Activated T-cell treated with anti-CD3 and anti-CD28 coated beads for 4 hours (primary cell): Measurements from ENCODE around the gene SCAF4.
"Not testable (repeated sequence)": the region's sequence is repeated elsewhere in the genome, so short reads cannot be mapped to it uniquely, and the experiment has no call there.

ENCODE experiments used
- DNase-seq: peaks from one replicate; pipeline ENCODE4 v3.0.0-alpha.2; 2020

The SCAF4 gene

DNA sequence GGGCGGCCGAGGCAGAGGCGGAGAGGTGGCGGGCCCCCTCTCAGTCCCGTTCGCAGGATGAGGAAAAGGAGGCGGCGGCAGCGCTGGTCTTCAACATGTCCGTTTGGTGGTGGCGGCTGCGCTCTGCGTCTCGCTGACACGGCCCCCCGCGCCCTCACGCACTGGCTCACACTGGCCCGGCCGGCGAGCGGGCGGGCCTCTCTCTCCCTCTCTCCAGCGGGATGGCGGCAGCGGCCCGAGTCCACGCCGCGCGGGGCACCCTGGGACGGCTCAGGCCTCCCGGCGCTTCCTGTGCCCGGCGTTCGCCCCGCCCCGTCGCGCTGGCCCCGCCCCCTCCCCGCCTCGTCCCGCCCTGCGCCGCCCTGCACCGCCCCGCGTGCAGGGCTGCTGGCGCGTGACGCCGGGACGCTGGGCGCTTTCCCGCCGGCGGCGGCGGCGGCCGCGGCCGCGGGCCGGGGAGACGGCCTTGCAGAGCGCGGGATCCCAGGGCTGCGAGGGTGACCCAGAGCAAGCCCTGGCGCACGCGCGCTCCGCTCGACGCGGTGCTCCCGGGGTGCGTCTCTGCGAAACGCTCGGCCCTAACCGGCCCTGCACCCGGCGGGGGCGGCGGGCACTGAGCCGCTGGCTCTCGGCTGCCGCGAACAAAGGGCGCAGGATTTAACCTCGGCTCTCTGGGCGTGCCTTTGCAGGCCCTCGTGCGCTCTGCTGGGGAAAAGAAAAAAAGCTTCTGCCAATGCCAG, at the start of gene SCAF4:
Gene SCAF4 (minus strand): TSS at position 262 of the 740 bp plus-strand sequence. CDS start 426 bp downstream, outside the sequence.
- peak; percentile 66 for DNase-seq

- no peak for DNase-seq
Observed at GRCh38 chr21:31780944-31781343, 49.0 kb upstream of the SCAF4 start.

GRCh38 chr21:31778546-31778945, 46.6 kb upstream of the SCAF4 start:
- DNase-seq: no peak

- DNase-seq: no peak
Observed at GRCh38 chr21:31777857-31778256, 45.9 kb upstream of the SCAF4 start.

- DNase-seq: no peak
Observed at GRCh38 chr21:31774031-31774430, 42.1 kb upstream of the SCAF4 start.

- no peak for DNase-seq
Observed at GRCh38 chr21:31772674-31773555, 41.0 kb upstream of the SCAF4 start.

DNA sequence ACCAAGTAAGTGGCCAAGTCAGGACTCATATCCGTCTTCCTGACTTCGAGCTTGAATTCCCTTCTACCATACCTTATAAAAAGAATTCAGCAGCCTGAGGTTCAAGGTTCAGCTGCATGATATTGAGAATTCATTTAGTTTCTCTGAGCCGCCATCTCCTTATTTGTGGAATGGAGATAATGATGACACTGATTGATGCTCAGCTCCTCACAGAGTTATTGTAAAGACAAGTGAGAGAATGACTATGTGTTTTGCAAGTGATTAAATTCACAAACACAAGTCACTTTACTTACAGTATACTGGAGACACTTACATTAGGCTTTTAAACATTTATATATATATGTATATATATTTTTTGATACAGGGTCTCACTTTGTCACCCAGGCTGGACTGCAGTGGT, 39.8 kb upstream of the SCAF4 start:
- no peak for DNase-seq

GRCh38 chr21:31768710-31769109, 36.8 kb upstream of the SCAF4 start:
- DNase-seq: no peak

- no peak for DNase-seq
Observed at GRCh38 chr21:31766899-31767298, 35.0 kb upstream of the SCAF4 start.

DNA sequence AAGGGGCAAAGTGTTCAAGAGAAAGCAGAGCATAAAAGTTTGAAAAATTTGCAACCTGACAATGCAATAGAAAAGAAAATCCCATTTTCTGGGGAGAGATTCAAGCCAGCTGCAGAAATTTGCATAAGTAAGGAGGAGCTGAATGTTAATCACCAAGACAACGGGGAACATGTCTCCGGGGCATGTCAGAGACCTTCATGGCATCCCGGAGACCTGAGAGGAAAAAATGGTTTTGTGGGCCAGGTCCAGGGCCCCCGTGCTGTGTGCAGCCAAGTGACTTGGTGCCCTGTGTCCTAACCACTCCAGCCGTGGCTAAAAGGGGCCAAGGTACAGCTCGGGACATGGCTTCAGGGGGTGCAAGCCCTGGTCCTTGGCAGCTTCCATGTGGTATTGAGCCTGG, 33.9 kb upstream of the SCAF4 start:
- not testable (repeated sequence) for DNase-seq

DNA sequence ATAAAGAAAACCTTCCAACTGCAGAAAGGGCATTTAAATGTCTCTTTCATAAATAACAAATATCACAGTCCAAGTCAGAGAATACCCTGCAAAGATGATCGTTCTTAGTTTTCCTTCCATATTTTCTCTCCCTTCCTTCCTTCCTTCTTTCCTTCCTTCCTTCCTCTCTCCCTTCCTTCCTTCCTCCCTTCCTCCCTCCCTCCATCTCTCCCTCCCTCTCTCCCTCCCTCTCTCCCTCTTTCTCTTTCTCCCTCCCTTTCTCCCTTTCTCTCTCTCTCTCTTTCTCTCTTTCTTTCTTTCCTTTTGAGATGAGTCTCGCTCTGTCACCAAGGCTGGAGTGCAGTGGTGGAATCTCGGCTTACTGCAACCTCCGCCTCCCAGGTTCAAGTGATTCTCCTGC, 29.0 kb upstream of the SCAF4 start:
- no peak for DNase-seq

DNA sequence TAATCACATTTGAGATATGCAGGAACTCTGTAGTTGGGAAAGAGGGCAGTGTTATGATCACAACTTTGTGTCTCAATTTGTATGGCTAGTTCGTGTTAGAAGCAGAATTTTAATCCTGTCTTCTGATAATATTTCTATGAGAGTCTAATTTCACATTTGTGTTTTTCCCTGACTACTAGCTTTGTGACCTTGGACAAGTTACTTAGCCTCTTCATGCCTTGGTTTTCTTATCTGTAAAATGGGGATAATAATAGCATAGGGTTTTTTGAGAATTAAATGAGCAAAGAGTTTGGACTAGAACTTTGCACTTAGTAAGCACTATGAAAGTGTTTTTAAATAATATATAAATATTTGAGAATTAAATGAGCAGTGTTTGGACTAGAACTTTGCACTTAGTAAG, 24.9 kb upstream of the SCAF4 start:
- no peak for DNase-seq

DNA sequence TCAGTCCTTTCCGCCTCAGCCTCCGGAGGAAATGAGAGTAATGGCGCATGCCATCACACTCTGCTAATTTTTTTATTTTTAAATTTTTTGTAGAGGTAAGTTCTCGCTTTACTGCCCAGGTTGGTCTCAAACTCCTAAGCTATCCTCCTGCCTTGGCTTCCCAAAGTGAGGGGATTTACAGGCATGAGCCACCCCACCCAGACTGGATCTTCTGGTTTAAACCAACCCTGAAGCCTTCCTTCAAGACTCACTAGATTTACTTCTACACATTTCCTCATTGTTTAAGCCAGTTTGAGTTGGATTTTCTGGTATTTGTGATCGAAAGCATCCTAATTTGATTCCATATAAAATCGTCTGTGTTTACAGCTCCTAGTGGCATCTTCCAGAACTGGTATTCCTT, 23.1 kb upstream of the SCAF4 start:
- DNase-seq: no peak

DNA sequence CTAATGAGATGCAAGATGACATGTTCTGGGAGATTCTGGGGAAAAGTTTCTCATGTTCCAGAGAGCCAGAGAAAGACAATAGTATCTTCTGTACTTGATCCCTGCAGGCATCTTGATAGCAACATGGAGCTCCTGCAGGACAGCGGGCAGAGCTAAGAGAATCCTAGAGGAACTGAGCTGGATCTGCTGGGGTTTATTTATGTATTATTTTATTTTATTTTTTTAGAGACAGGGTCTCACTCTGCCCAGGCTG, 22.7 kb upstream of the SCAF4 start:
- no peak for DNase-seq

DNA sequence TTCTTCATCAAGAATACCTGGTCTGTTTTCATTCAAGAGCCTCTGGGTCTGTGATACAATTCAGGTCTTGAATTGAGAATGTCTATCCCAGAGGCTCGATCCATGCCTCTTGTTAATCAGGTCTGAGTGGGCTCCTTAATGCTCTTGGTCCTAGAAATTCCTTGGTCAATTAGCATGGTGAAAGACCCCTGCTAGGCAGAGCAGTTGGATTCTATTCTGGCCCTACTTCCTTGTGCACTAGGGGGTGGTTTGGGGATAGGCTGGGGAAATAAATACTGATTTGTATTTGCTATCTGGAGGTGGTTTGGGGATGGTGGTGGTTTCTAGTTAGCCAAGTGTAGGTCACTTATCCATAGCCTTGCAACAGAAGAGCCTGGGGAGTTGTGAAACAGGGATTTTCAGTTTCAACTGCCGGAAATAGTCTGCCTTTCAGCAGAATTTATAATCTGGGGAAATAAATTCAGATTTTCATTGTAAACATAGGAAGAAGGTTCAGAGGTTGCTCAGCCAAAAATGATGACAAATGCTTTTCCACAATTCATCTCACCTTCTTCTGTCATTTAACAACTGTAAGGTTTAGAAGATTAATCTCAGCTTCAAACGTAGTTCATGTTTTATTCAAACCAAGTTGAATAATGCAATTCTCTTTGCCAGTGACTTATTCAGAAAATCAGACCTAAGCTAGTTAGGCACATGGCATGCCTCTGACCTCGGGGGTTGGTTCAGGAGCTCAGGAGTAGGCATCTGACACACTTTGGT, 22.2 kb upstream of the SCAF4 start:
- no peak for DNase-seq

DNA sequence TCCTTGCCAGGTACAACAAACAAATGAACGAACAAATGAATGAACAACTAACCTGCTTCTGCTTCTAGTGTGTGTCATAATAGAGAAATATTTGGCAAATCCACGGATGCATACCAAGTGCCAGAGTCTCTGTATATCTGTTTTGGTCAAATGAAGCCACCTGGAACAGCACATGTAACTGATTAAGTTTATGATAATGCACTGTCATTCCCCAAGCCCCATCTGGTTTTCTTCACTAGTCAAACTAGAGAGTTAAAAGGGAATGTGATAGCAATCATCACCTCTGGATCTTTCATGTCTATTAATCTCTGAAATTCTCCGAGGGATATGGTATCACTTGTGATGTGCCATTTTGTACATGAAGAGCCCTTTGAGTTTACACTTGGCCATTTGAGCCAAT, 21.0 kb upstream of the SCAF4 start:
- no peak for DNase-seq

DNA sequence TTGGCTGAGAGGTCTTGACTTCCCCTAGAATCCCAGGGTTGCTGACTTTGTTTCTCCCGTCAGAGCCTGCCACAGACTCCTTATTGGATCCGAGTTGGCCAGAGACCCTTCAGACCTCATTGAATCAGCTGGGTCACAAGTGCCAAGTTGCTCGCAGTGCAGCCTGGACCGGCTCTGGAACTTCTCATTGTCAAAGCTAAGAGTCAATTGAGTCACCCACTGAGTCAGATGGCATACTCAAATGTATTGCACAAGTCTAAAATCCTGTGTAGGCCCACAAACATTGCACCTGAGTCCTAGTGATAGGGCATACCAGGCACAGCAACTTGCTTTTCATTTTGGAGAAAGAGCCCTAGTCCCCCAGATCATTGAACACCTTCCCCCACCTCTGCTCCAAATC, 20.4 kb upstream of the SCAF4 start:
- no peak for DNase-seq

- no peak for DNase-seq
Observed at GRCh38 chr21:31750843-31751242, 18.9 kb upstream of the SCAF4 start.

GRCh38 chr21:31744182-31744800, 12.4 kb upstream of the SCAF4 start:
- DNase-seq: no peak

DNA sequence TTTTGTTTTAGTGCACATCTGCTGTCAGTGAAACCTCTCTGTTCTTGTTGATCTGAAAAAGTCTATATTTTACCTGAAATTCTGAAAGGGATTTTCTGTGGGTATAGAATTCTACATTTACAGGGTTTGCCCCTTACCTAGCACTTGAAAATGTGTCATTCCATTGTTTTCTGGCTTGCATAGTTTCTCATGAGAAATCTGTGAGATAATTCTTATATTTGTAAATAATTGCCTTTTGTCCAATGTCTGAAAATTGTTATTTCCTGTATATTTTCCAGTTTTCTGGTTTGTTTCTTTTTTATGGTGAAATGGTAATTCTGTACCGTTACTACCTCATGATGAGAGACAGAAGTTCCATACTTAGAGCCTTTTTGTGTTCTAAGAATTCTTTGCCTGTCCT, 11.8 kb upstream of the SCAF4 start:
- DNase-seq: no peak

DNA sequence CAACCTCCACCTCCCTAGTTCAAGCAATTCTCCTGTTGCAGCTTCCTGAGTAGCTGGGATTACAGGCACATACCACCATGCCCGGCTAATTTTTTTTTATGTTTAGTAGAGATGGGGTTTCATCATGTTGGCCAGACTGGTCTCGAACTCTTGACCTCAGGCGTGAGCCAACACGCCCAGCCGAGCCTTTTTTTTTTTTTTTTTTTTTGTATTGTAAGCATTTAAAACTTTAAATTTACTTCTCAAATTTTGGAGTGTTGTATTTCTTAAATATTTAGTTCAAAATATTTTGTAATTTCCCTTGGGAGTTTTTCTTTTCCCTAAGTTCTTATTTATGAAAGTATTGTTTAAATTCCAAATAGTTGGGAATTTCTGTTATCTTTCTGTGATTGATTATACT, 9.2 kb upstream of the SCAF4 start:
- no peak for DNase-seq

DNA sequence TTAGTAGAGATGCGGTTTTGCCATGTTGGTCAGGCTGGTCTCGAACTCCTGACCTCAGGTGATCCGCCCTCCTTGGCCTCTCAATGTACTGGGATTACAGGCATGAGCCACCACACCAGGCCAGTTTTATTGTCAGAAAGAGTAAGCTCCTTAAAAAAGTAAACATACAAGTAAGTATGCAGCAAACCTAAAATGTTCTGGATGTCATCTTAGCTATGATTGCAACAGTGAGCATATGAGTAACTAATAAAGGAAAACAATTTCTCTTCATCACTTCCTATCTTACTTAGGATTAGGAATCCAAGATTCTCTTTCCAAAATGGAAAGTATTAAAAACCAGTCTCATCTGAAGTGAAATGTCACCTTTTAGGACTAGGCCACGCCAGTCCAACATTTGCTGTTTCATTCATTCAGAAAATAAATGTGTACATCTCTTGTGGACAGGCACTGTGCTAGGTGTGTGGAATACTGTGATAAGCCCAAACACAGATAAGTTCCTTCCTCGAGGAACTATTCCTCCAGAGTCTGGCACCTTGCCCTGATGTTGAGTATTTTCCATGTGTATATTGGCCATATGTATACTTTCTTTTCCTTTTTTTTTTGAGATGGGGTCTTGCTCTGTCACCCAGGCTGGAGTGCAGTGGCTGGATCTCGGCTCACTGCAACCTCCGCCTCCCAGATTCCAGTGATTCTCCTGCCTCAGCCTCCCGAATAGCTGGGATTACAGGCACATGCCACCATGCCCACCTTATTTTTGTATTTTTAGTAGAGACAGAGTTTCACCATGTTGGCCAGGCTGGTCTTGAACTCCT, 5.9 kb upstream of the SCAF4 start:
- not testable (repeated sequence) for DNase-seq
